Dendritic cell treated with granulocyte-macrophage colony-stimulating factor and Interleukin-4, amounts not matched to agents 40 ng/mL and 50 ng/mL, for 4 days (primary cell): Measurements from ENCODE around the gene JAK1.

Experiments used
- H3K27ac Mint-ChIP-seq: one replicate; pipeline ENCODE4 v1.8.0; 2022; ENCODE audit warnings: mild to moderate bottlenecking, mixed read lengths
- H3K27me3 Mint-ChIP-seq: one replicate; pipeline ENCODE4 v1.8.0; 2022; ENCODE audit warnings: mild to moderate bottlenecking, mixed read lengths
- H3K36me3 Mint-ChIP-seq: one replicate; pipeline ENCODE4 v1.8.0; 2022; ENCODE audit warnings: low read depth, mixed read lengths
- H3K4me1 Mint-ChIP-seq: one replicate; pipeline ENCODE4 v1.8.0; 2022; ENCODE audit warnings: low read depth, mixed read lengths
- H3K4me3 Mint-ChIP-seq: one replicate; pipeline ENCODE4 v1.8.0; 2022; ENCODE audit warnings: mild to moderate bottlenecking, moderate library complexity, mixed read lengths
- H3K9me3 Mint-ChIP-seq: one replicate; pipeline ENCODE4 v1.8.0; 2022; ENCODE audit warnings: mixed read lengths
- intact Hi-C: fragments of 100-400 bp; cut with micrococcal nuclease; formaldehyde crosslinking; loops from one replicate; pipeline ENCODE4 v1.15.0; 2022

The JAK1 gene

GRCh38 chr1:64861611-64862010 is 104.7 kb downstream of the JAK1 start:
- H3K4me3 Mint-ChIP-seq: no peak overlapping the region
- H3K27ac Mint-ChIP-seq: peak overlapping the region; percentile 65
- peaks cover 60% of the 10 kb centered on the region for H3K4me1 Mint-ChIP-seq
- peaks cover 69% of the 10 kb centered on the region for H3K36me3 Mint-ChIP-seq
- intact Hi-C loops: loop anchor here (5.0 kb wide), 2 partner anchors 96 to 181 kb away; no protein-coding TSS in a partner anchor
- no peaks in the 10 kb centered on the region for H3K9me3 Mint-ChIP-seq
- H3K27me3 Mint-ChIP-seq: no peaks in the 10 kb centered on the region

GRCh38 chr1:64857347-64857746 is 109.0 kb downstream of the JAK1 start:
- peaks cover 45% of the 10 kb centered on the region for H3K4me1 Mint-ChIP-seq
- no peaks in the 10 kb centered on the region for H3K27me3 Mint-ChIP-seq
- H3K36me3 Mint-ChIP-seq: peaks cover 96% of the 10 kb centered on the region
- H3K4me3 Mint-ChIP-seq: no peak overlapping the region
- H3K9me3 Mint-ChIP-seq: no peaks in the 10 kb centered on the region
- intact Hi-C loops: no loop called here
- H3K27ac Mint-ChIP-seq: peak overlapping the region; percentile 1

GRCh38 chr1:64856553-64856952 is 109.8 kb downstream of the JAK1 start:
- H3K9me3 Mint-ChIP-seq: no peaks in the 10 kb centered on the region
- intact Hi-C loops: no loop called here
- peaks cover 93% of the 10 kb centered on the region for H3K36me3 Mint-ChIP-seq
- no peak overlapping the region for H3K27ac Mint-ChIP-seq
- no peaks in the 10 kb centered on the region for H3K27me3 Mint-ChIP-seq
- H3K4me3 Mint-ChIP-seq: no peak overlapping the region
- peaks cover 45% of the 10 kb centered on the region for H3K4me1 Mint-ChIP-seq

GRCh38 chr1:64855557-64855956 is 110.8 kb downstream of the JAK1 start:
- intact Hi-C loops: no loop called here
- H3K4me1 Mint-ChIP-seq: peaks cover 41% of the 10 kb centered on the region
- H3K9me3 Mint-ChIP-seq: no peaks in the 10 kb centered on the region
- H3K27ac Mint-ChIP-seq: no peak overlapping the region
- H3K36me3 Mint-ChIP-seq: peaks cover 88% of the 10 kb centered on the region
- H3K4me3 Mint-ChIP-seq: no peak overlapping the region
- H3K27me3 Mint-ChIP-seq: no peaks in the 10 kb centered on the region

GRCh38 chr1:64854674-64855073 is 111.7 kb downstream of the JAK1 start:
- no peaks in the 10 kb centered on the region for H3K9me3 Mint-ChIP-seq
- H3K4me3 Mint-ChIP-seq: no peak overlapping the region
- peaks cover 50% of the 10 kb centered on the region for H3K4me1 Mint-ChIP-seq
- no peak overlapping the region for H3K27ac Mint-ChIP-seq
- intact Hi-C loops: no loop called here
- peaks cover 90% of the 10 kb centered on the region for H3K36me3 Mint-ChIP-seq
- H3K27me3 Mint-ChIP-seq: no peaks in the 10 kb centered on the region

GRCh38 chr1:64851664-64852063 is 114.7 kb downstream of the JAK1 start:
- intact Hi-C loops: no loop called here
- H3K4me3 Mint-ChIP-seq: no peak overlapping the region
- H3K4me1 Mint-ChIP-seq: peaks cover 41% of the 10 kb centered on the region
- peaks cover 90% of the 10 kb centered on the region for H3K36me3 Mint-ChIP-seq
- H3K27me3 Mint-ChIP-seq: no peaks in the 10 kb centered on the region
- peak overlapping the region; percentile 52 for H3K27ac Mint-ChIP-seq
- no peaks in the 10 kb centered on the region for H3K9me3 Mint-ChIP-seq

GRCh38 chr1:64850846-64851245 is 115.5 kb downstream of the JAK1 start:
- Mint-ChIP-seq H3K4me1 (peaks cover 36% of the 10 kb centered on the region), H3K9me3 (no peaks in the 10 kb centered on the region), H3K36me3 (peaks cover 91% of the 10 kb centered on the region), H3K27ac (peak overlapping the region; percentile 55), H3K4me3 (no peak overlapping the region), H3K27me3 (no peaks in the 10 kb centered on the region)
- intact Hi-C loops: no loop called here

GRCh38 chr1:64849942-64850341 is 116.4 kb downstream of the JAK1 start:
- intact Hi-C loops: no loop called here
- peaks cover 93% of the 10 kb centered on the region for H3K36me3 Mint-ChIP-seq
- no peaks in the 10 kb centered on the region for H3K27me3 Mint-ChIP-seq
- peaks cover 36% of the 10 kb centered on the region for H3K4me1 Mint-ChIP-seq
- H3K27ac Mint-ChIP-seq: peak overlapping the region; percentile 55
- H3K9me3 Mint-ChIP-seq: no peaks in the 10 kb centered on the region
- H3K4me3 Mint-ChIP-seq: no peak overlapping the region

- Mint-ChIP-seq H3K27ac (peak overlapping the region; percentile 55), H3K9me3 (no peaks in the 10 kb centered on the region), H3K36me3 (peaks cover 93% of the 10 kb centered on the region), H3K4me3 (no peak overlapping the region), H3K27me3 (no peaks in the 10 kb centered on the region), H3K4me1 (peaks cover 36% of the 10 kb centered on the region)
- intact Hi-C loops: no loop called here
These were observed 117.5 kb downstream of the JAK1 start for GRCh38 chr1:64848803-64849202.

- peaks cover 38% of the 10 kb centered on the region for H3K4me1 Mint-ChIP-seq
- intact Hi-C loops: no loop called here
- no peaks in the 10 kb centered on the region for H3K27me3 Mint-ChIP-seq
- H3K9me3 Mint-ChIP-seq: no peaks in the 10 kb centered on the region
- H3K27ac Mint-ChIP-seq: no peak overlapping the region
- H3K4me3 Mint-ChIP-seq: no peak overlapping the region
- H3K36me3 Mint-ChIP-seq: peaks cover 93% of the 10 kb centered on the region
These were observed 118.2 kb downstream of the JAK1 start for GRCh38 chr1:64848136-64848535.

- H3K4me3 Mint-ChIP-seq: no peak overlapping the region
- no peak overlapping the region for H3K27ac Mint-ChIP-seq
- no peaks in the 10 kb centered on the region for H3K27me3 Mint-ChIP-seq
- no peaks in the 10 kb centered on the region for H3K9me3 Mint-ChIP-seq
- H3K36me3 Mint-ChIP-seq: peaks cover 92% of the 10 kb centered on the region
- intact Hi-C loops: no loop called here
- H3K4me1 Mint-ChIP-seq: peaks cover 42% of the 10 kb centered on the region
These were observed 118.7 kb downstream of the JAK1 start for GRCh38 chr1:64847666-64848065.

GRCh38 chr1:64846573-64847430 is 119.5 kb downstream of the JAK1 start:
- Mint-ChIP-seq H3K27ac (no peak overlapping the region), H3K36me3 (peaks cover 83% of the 10 kb centered on the region), H3K9me3 (no peaks in the 10 kb centered on the region), H3K27me3 (no peaks in the 10 kb centered on the region), H3K4me1 (peaks cover 38% of the 10 kb centered on the region), H3K4me3 (no peak overlapping the region)
- intact Hi-C loops: no loop called here

- H3K36me3 Mint-ChIP-seq: peaks cover 89% of the 10 kb centered on the region
- H3K4me1 Mint-ChIP-seq: peaks cover 39% of the 10 kb centered on the region
- H3K27me3 Mint-ChIP-seq: no peaks in the 10 kb centered on the region
- no peak overlapping the region for H3K27ac Mint-ChIP-seq
- intact Hi-C loops: no loop called here
- no peak overlapping the region for H3K4me3 Mint-ChIP-seq
- no peaks in the 10 kb centered on the region for H3K9me3 Mint-ChIP-seq
These were observed 120.4 kb downstream of the JAK1 start for GRCh38 chr1:64845831-64846425.

GRCh38 chr1:64844609-64845008 is 121.7 kb downstream of the JAK1 start:
- intact Hi-C loops: no loop called here
- Mint-ChIP-seq H3K27me3 (no peaks in the 10 kb centered on the region), H3K4me3 (no peak overlapping the region), H3K36me3 (peaks cover 89% of the 10 kb centered on the region), H3K4me1 (peaks cover 33% of the 10 kb centered on the region), H3K9me3 (no peaks in the 10 kb centered on the region), H3K27ac (no peak overlapping the region)
